Effector CD4-positive, alpha-beta T cell (primary cell): ENCODE results near the gene IFT122.

ENCODE experiments used
- DNase-seq: peaks from one replicate; pipeline ENCODE4 v3.0.0-alpha.2; 2020

IFT122 gene

GRCh38 chr3:129547241-129547640, 107.2 kb downstream of the IFT122 start:
- DNase-seq = no peak

GRCh38 chr3:129548104-129548965, 108.3 kb downstream of the IFT122 start:
- no peak for DNase-seq

- DNase-seq = no peak
Observed at GRCh38 chr3:129549006-129549800, 109.2 kb downstream of the IFT122 start.

- no peak for DNase-seq
Observed at GRCh38 chr3:129549805-129550204, 109.8 kb downstream of the IFT122 start.

GRCh38 chr3:129552287-129553050, 112.4 kb downstream of the IFT122 start:
- DNase-seq = no peak

- DNase-seq = no peak
Observed at GRCh38 chr3:129553171-129553570, 113.1 kb downstream of the IFT122 start.

- DNase-seq = no peak
Observed at GRCh38 chr3:129553719-129554118, 113.7 kb downstream of the IFT122 start.

GRCh38 chr3:129554356-129555152, 114.5 kb downstream of the IFT122 start:
- no peak for DNase-seq

GRCh38 chr3:129555153-129555550, 115.1 kb downstream of the IFT122 start:
- DNase-seq = no peak

- DNase-seq = no peak
Observed at GRCh38 chr3:129555616-129556357, 115.8 kb downstream of the IFT122 start.

- no peak for DNase-seq
Observed at GRCh38 chr3:129556358-129556695, 116.3 kb downstream of the IFT122 start.

GRCh38 chr3:129556890-129557547, 117.0 kb downstream of the IFT122 start:
- no peak for DNase-seq

- DNase-seq = no peak
Observed at GRCh38 chr3:129557548-129557894, 117.5 kb downstream of the IFT122 start.

GRCh38 chr3:129558081-129558771, 118.2 kb downstream of the IFT122 start:
- DNase-seq = no peak

GRCh38 chr3:129558772-129559564, 118.9 kb downstream of the IFT122 start:
- DNase-seq = no peak

- DNase-seq = no peak
Observed at GRCh38 chr3:129559565-129560079, 119.6 kb downstream of the IFT122 start.

- DNase-seq = no peak
Observed at GRCh38 chr3:129560269-129560787, 120.3 kb downstream of the IFT122 start.

GRCh38 chr3:129560911-129561594, 121.0 kb downstream of the IFT122 start:
- DNase-seq = no peak
